Neural progenitor cell (in vitro differentiated cells): Measurements from ENCODE around the gene CSNK1G1. TPM values are rescaled to one million over a fixed set of nuclear protein-coding genes. Genes with fewer than 3 reads are reported as not detected.
"Not testable (repeated sequence)": the region's sequence is repeated elsewhere in the genome, so short reads cannot be mapped to it uniquely, and the experiment has no call there.

Source experiments
- DNase-seq: peaks from one replicate; pipeline ENCODE4 v3.0.0-alpha.2; 2016; ENCODE audit warnings: low spot score
- H2AFZ ChIP-seq: fragments of 200-600 bp; sonication (generic); replicated peaks from 2 replicates; pipeline ENCODE4 v1.6.1; 2016; ENCODE audit warnings: antibody characterized with exemption
- H3F3A ChIP-seq: fragments of 200-600 bp; sonication (generic); 2 replicates; pipeline ENCODE4 v1.6.1; 2016; ENCODE audit warnings: antibody characterized with exemption, low read depth
- H3K27ac ChIP-seq: fragments of 200-600 bp; sonication (generic); 2 replicates; pipeline ENCODE4 v1.5.1; 2016; ENCODE audit warnings: mild to moderate bottlenecking
- H3K27me3 ChIP-seq: fragments of 200-600 bp; sonication (generic); 2 replicates; pipeline ENCODE4 v1.6.1; 2016; ENCODE audit warnings: mild to moderate bottlenecking, moderate library complexity
- H3K36me3 ChIP-seq: fragments of 200-600 bp; sonication (generic); 2 replicates; pipeline ENCODE4 v1.5.1; 2016
- H3K4me1 ChIP-seq: fragments of 200-600 bp; sonication (generic); 2 replicates; pipeline ENCODE4 v1.6.1; 2016; ENCODE audit warnings: mixed run types
- H3K4me2 ChIP-seq: fragments of 200-600 bp; sonication (generic); 2 replicates; pipeline ENCODE4 v1.6.1; 2016
- H3K4me3 ChIP-seq: fragments of 200-600 bp; sonication (generic); 2 replicates; pipeline ENCODE4 v1.5.1; 2016
- H3K79me2 ChIP-seq: fragments of 200-600 bp; sonication (generic); 2 replicates; pipeline ENCODE4 v1.6.1; 2016; ENCODE audit warnings: low read depth
- H3K9ac ChIP-seq: fragments of 200-600 bp; sonication (generic); 2 replicates; pipeline ENCODE4 v1.6.1; 2016
- H3K9me3 ChIP-seq: fragments of 200-600 bp; sonication (generic); 2 replicates; pipeline ENCODE4 v1.5.1; 2016; ENCODE audit warnings: low read depth
- H4K20me1 ChIP-seq: fragments of 200-600 bp; sonication (generic); 2 replicates; pipeline ENCODE4 v1.6.1; 2016; ENCODE audit warnings: low read depth
- H3K27ac Mint-ChIP-seq: 3 replicates; pipeline ENCODE4 v1.8.0; 2021; ENCODE audit warnings: mixed read lengths
- H3K27me3 Mint-ChIP-seq: 2 replicates; pipeline ENCODE4 v1.8.0; 2022; ENCODE audit warnings: low read depth, mild to moderate bottlenecking, inconsistent platforms, moderate library complexity, mixed read lengths; ENCODE audit not compliant: insufficient read depth
- H3K36me3 Mint-ChIP-seq: 3 replicates; pipeline ENCODE4 v1.8.0; 2021; ENCODE audit warnings: mixed read lengths
- H3K4me1 Mint-ChIP-seq: 3 replicates; pipeline ENCODE4 v1.8.0; 2021; ENCODE audit warnings: mixed read lengths
- H3K4me3 Mint-ChIP-seq: 3 replicates; pipeline ENCODE4 v1.8.0; 2021; ENCODE audit warnings: mild to moderate bottlenecking, moderate library complexity, mixed read lengths
- H3K9me3 Mint-ChIP-seq: 3 replicates; pipeline ENCODE4 v1.8.0; 2020; ENCODE audit warnings: mixed read lengths
- EZH2 ChIP-seq: fragments of 200-600 bp; sonication (generic); IDR thresholded peaks from 2 replicates; pipeline ENCODE4 v1.6.1; 2017; ENCODE audit warnings: antibody characterized with exemption, mild to moderate bottlenecking, moderate library complexity
- EZH2phosphoT487 ChIP-seq: fragments of 200-600 bp; sonication (generic); IDR thresholded peaks from 2 replicates; pipeline ENCODE4 v1.6.1; 2017; ENCODE audit warnings: antibody characterized with exemption
- total RNA-seq: library from RNA; depleted of rRNA; stranded (reverse); fragments of >200 nt; gene quantifications from 2 replicates; pipeline ENCODE4 v1.2.3, GENCODE V29; 2015; ENCODE audit warnings: low replicate concordance
- TF ChIP-seq, protein P1 (sequence below): fragments of 200-600 bp; sonication (generic); IDR thresholded peaks from 2 replicates; pipeline ENCODE4 v1.5.1; 2017; ENCODE audit warnings: antibody characterized with exemption, mild to moderate bottlenecking

CSNK1G1 gene
- total RNA-seq, 1 donor from 2014 or later = 23.0 TPM

DNA sequence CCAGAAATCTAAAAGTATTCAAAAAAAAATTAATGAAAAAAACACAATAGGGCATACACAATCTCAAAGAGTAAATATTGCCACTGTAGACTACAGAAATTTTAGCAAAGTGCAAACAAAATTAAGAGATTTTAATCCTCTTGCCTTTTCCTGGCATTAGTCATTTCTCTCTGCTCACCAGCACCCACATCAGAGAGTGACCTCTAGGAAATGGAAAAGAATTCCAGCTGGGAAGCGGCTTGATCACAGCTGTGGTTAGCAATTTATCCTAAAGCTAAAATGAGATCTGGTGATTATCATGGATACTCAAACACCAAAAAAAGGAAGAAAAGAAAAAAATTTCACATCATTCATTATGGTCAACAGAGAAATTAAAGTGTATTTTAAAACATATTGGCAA is 7.5 kb downstream of the CSNK1G1 start:
- no peak overlapping the region for H2AFZ ChIP-seq
- no peak overlapping the region for H3K27ac ChIP-seq
- H3K4me2 ChIP-seq = no peak overlapping the region
- no peak for DNase-seq
- no peaks in the 10 kb centered on the region for H3F3A ChIP-seq
- H3K4me3 ChIP-seq = no peak overlapping the region
- no peaks in the 10 kb centered on the region for H4K20me1 ChIP-seq
- H3K36me3 ChIP-seq = peaks cover 3% of the 10 kb centered on the region
- H3K4me3 Mint-ChIP-seq = no peak overlapping the region
- H3K36me3 Mint-ChIP-seq = peaks cover 5% of the 10 kb centered on the region
- no peaks in the 10 kb centered on the region for H3K9me3 Mint-ChIP-seq
- H3K9me3 ChIP-seq = no peaks in the 10 kb centered on the region
- no peaks in the 10 kb centered on the region for H3K27me3 ChIP-seq
- no peaks in the 10 kb centered on the region for H3K27me3 Mint-ChIP-seq
- no peak overlapping the region for H3K9ac ChIP-seq
- peaks cover 76% of the 10 kb centered on the region for H3K79me2 ChIP-seq
- TF ChIP-seq EZH2phosphoT487 = no peak
- TF ChIP-seq, protein P1, sequence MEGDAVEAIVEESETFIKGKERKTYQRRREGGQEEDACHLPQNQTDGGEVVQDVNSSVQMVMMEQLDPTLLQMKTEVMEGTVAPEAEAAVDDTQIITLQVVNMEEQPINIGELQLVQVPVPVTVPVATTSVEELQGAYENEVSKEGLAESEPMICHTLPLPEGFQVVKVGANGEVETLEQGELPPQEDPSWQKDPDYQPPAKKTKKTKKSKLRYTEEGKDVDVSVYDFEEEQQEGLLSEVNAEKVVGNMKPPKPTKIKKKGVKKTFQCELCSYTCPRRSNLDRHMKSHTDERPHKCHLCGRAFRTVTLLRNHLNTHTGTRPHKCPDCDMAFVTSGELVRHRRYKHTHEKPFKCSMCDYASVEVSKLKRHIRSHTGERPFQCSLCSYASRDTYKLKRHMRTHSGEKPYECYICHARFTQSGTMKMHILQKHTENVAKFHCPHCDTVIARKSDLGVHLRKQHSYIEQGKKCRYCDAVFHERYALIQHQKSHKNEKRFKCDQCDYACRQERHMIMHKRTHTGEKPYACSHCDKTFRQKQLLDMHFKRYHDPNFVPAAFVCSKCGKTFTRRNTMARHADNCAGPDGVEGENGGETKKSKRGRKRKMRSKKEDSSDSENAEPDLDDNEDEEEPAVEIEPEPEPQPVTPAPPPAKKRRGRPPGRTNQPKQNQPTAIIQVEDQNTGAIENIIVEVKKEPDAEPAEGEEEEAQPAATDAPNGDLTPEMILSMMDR = no peak
- H3K27ac Mint-ChIP-seq = no peak overlapping the region
- peaks cover under 1% of the 10 kb centered on the region for H3K4me1 Mint-ChIP-seq
- no peaks in the 10 kb centered on the region for H3K4me1 ChIP-seq

DNA sequence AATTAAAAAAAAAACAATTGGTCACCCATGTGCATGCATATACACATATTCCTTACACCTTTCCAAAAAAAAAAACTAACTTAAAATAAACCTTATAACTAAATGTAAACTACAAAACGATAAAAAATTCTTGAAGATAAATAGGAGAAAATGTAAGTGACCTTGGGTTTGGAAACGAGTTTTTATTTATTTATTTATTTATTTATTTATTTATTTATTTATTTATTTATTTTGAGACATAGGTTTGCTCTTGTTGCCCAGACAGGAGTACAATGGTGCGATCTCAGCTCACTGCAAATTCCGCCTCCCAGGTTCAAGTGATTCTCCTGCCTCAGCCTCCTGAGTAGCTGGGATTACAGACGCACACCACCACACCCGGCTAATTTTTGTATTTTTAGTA is 9.7 kb downstream of the CSNK1G1 start:
- not testable (repeated sequence) for H4K20me1 ChIP-seq, H3K27ac ChIP-seq, DNase-seq

DNA sequence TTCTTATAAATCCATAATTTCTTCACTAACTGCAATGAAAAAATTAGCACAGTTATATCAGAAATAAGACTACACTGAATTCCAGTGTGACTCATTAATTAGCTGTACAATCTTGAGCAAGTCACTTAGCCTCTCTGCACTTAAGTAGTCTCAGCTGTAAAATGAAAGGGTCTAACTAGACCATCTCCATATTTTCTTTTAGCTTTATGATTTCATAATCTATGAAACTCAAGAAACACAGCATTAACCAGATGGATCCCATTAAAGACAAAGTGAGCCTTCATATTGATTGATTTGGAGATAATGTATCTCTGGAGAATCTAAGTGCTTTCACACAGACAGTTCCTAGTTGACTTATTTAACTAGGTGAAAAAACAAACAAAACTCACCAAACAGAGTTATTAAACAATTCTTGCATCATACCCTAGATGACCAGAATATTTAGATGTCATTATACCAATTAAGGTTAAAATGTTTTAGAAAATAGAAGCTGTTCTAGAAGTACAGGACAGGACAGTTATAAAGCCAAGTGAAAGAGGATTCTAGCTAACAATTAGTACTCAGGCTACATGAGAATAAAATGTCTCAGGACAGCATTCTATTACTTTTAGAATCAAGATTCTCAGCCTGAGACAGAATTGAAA is 11.2 kb downstream of the CSNK1G1 start:
- H3K9me3 Mint-ChIP-seq = no peaks in the 10 kb centered on the region
- H3K4me3 Mint-ChIP-seq = no peak overlapping the region
- Histone ChIP-seq H3K9ac (no peak overlapping the region), H3K9me3 (no peaks in the 10 kb centered on the region), H3K79me2 (peaks cover 51% of the 10 kb centered on the region), H3K36me3 (peaks cover 3% of the 10 kb centered on the region), H3K27me3 (no peaks in the 10 kb centered on the region), H3F3A (no peaks in the 10 kb centered on the region), H2AFZ (no peak overlapping the region), H3K4me1 (no peaks in the 10 kb centered on the region), H3K4me3 (no peak overlapping the region), H4K20me1 (no peaks in the 10 kb centered on the region), H3K4me2 (no peak overlapping the region), H3K27ac (no peak overlapping the region)
- TF ChIP-seq EZH2 (no peak), EZH2phosphoT487 (no peak)
- TF ChIP-seq, protein P1 = no peak
- H3K27me3 Mint-ChIP-seq = no peaks in the 10 kb centered on the region
- H3K4me1 Mint-ChIP-seq = peaks cover 5% of the 10 kb centered on the region
- no peak overlapping the region for H3K27ac Mint-ChIP-seq
- peaks cover 7% of the 10 kb centered on the region for H3K36me3 Mint-ChIP-seq
- no peak for DNase-seq

More for the DNA sequence above, 9.7 kb downstream of the CSNK1G1 start:
- H3K9me3 Mint-ChIP-seq, H3K4me3 Mint-ChIP-seq, H3F3A ChIP-seq, H3K4me3 ChIP-seq, H3K27ac Mint-ChIP-seq, H3K27me3 Mint-ChIP-seq, H3K9ac ChIP-seq, H3K9me3 ChIP-seq, H2AFZ ChIP-seq, H3K4me2 ChIP-seq, H3K4me1 Mint-ChIP-seq, H3K36me3 ChIP-seq, H3K4me1 ChIP-seq, H3K27me3 ChIP-seq, H3K36me3 Mint-ChIP-seq: not testable (repeated sequence)
- peaks cover 57% of the 10 kb centered on the region for H3K79me2 ChIP-seq

DNA sequence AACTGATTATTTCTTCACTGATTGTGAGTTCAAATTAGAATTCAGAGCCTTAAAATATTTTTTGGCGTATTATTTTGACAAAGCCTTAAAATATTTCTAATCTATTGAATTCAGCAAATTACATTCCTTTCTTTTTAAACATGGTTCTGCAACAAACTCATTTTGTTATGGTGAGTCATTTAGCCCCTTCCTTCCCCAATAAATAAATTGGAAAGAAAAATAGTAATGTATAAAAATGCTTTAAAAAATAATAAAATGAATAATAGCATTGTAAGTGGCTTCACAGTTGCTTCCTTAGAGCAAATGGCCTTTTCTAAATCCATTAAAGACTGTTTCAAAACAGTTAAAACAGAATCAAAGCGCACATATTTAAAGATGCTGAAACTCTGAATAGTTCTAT is 12.1 kb downstream of the CSNK1G1 start:
- Histone ChIP-seq H3K27me3 (no peaks in the 10 kb centered on the region), H3K9ac (no peak overlapping the region), H3K79me2 (peaks cover 47% of the 10 kb centered on the region), H3K27ac (no peak overlapping the region), H4K20me1 (no peaks in the 10 kb centered on the region), H3K4me2 (no peak overlapping the region), H3K9me3 (no peaks in the 10 kb centered on the region), H3K4me1 (no peaks in the 10 kb centered on the region), H2AFZ (no peak overlapping the region), H3K4me3 (no peak overlapping the region), H3K36me3 (peaks cover 3% of the 10 kb centered on the region), H3F3A (no peaks in the 10 kb centered on the region)
- H3K9me3 Mint-ChIP-seq = no peaks in the 10 kb centered on the region
- no peak overlapping the region for H3K27ac Mint-ChIP-seq
- no peak overlapping the region for H3K4me3 Mint-ChIP-seq
- no peak for DNase-seq
- H3K4me1 Mint-ChIP-seq = peaks cover 5% of the 10 kb centered on the region
- no peak for TF ChIP-seq EZH2phosphoT487
- TF ChIP-seq, protein P1 = no peak
- TF ChIP-seq EZH2 = no peak
- H3K27me3 Mint-ChIP-seq = no peaks in the 10 kb centered on the region
- peaks cover 8% of the 10 kb centered on the region for H3K36me3 Mint-ChIP-seq
